A549 (cell line): Measurements from ENCODE around the gene IL17RE. TPM values are rescaled to one million over a fixed set of nuclear protein-coding genes. Genes with fewer than 3 reads are reported as not detected.
A peak's percentile ranks its signal among the peaks of the same experiment; 100 is the strongest.

Experiments used
- ATAC-seq, 2 experiments: fragments of 200-7000 bp in 1 of 2; fragments of >200 bp in 1 of 2; cut with Nextera tagmentation in 1 of 2; cut with Tn5 transposase in 1 of 2; 3 replicates each; pipeline versions ENCODE4 v1.8.0 to v1.9.1; 2018 to 2020; ENCODE audit warnings: mild to moderate bottlenecking in 1 of 2, moderate library complexity in 1 of 2
- CTCF ChIA-PET: fragments of 300-600 bp; sonication (Branson Sonifier 250); formaldehyde crosslinking; extraction: SDS; loops from one replicate; lab custom pipeline; 2021; ENCODE audit warnings: antibody characterized with exemption, inconsistent platforms; lab: Yijun Ruan, JAX
- POLR2A ChIA-PET: fragments of 350-600 bp; formaldehyde crosslinking; extraction: SDS; loops from one replicate; lab custom pipeline; 2021; ENCODE audit warnings: antibody characterized with exemption, inconsistent platforms; lab: Yijun Ruan, JAX
- DNase-seq, 2 experiments: peaks; one replicate each; pipeline versions ENCODE4 v3.0.0 to v3.0.0-alpha.2; 2011 to 2016; ENCODE audit warnings: low read depth in 1 of 2, low spot score in 1 of 2
- FAIRE-seq: peaks from 2 replicates; lab custom pipeline; 2011; peaks lifted over from hg19 to GRCh38; lab: Jason Lieb, UNC
- H3K27ac ChIP-seq, 2 experiments: fragments of >200 bp; sonication (Bioruptor Twin); formaldehyde crosslinking; 3 replicates each; pipeline ENCODE4 v1.5.1; 2016 to 2017
- H3K4me1 ChIP-seq: fragments of >200 bp; sonication (Bioruptor Twin); formaldehyde crosslinking; 3 replicates; pipeline ENCODE4 v1.6.1; 2016
- H3K4me2 ChIP-seq: fragments of >200 bp; sonication (Bioruptor Twin); formaldehyde crosslinking; 3 replicates; pipeline ENCODE4 v1.6.1; 2016
- H3K4me3 ChIP-seq: fragments of >200 bp; sonication (Bioruptor Twin); formaldehyde crosslinking; 3 replicates; pipeline ENCODE4 v1.5.1; 2016
- H3K9me3 ChIP-seq: fragments of >200 bp; sonication (Bioruptor Twin); formaldehyde crosslinking; 3 replicates; pipeline ENCODE4 v1.6.1; 2016
- CBX8 ChIP-seq: fragments of 200-600 bp; sonication (generic); IDR thresholded peaks from 2 replicates; pipeline ENCODE4 v1.6.1; 2016
- CEBPB ChIP-seq, 2 experiments: fragments of >200 bp in 1 of 2; sonication (Bioruptor Twin) in 1 of 2; formaldehyde crosslinking in 1 of 2; IDR thresholded peaks; 2 replicates each; pipeline ENCODE4 v1.6.1; 2012 to 2016
- HDAC2 ChIP-seq: fragments of 200-600 bp; sonication (generic); IDR thresholded peaks from 2 replicates; pipeline ENCODE4 v1.6.1; 2016
- KDM1A ChIP-seq: fragments of 200-600 bp; sonication (generic); IDR thresholded peaks from 2 replicates; pipeline ENCODE4 v1.6.1; 2016; ENCODE audit warnings: low read depth, mild to moderate bottlenecking
- POLR2A ChIP-seq: IDR thresholded peaks from 2 replicates; pipeline ENCODE4 v1.6.1; 2012; ENCODE audit warnings: mild to moderate bottlenecking, low read length
- POLR2AphosphoS2 ChIP-seq: conservative IDR thresholded peaks from 2 replicates; pipeline ENCODE4 v1.6.1; 2012; ENCODE audit warnings: low read length, improper control_type of control experiment, inconsistent platforms
- RAD21 ChIP-seq, 2 experiments: fragments of >200 bp in 1 of 2; sonication (Bioruptor Twin) in 1 of 2; formaldehyde crosslinking in 1 of 2; IDR thresholded peaks in 1 of 2; conservative IDR thresholded peaks in 1 of 2; 2 replicates in 1 of 2; 3 replicates in 1 of 2; pipeline ENCODE4 v1.6.1; 2012 to 2018; ENCODE audit warnings: inconsistent platforms in 1 of 2
- RCOR1 ChIP-seq: fragments of 150-350 bp; IDR thresholded peaks from 2 replicates; pipeline ENCODE4 v1.6.1; 2014; ENCODE audit warnings: antibody characterized with exemption, low read length, low read depth
- TP53 ChIP-seq: fragments of 250-450 bp; sonication (Bioruptor Pico); IDR thresholded peaks from 2 replicates; pipeline ENCODE4 v1.5.0; 2021; ENCODE audit warnings: mild to moderate bottlenecking, moderate library complexity
- ZFP36 ChIP-seq: fragments of 450-650 bp; IDR thresholded peaks from 2 replicates; pipeline ENCODE4 v1.6.1; 2014; ENCODE audit warnings: borderline replicate concordance; ENCODE audit not compliant: partially characterized antibody
- ZNF302 ChIP-seq: fragments of 250-450 bp; sonication (Bioruptor Pico); IDR thresholded peaks from 2 replicates; pipeline ENCODE4 v1.9.0; 2021; ENCODE audit warnings: inconsistent platforms, mild to moderate bottlenecking, moderate library complexity
- ZSCAN20 ChIP-seq: fragments of 250-450 bp; sonication (Bioruptor Pico); IDR thresholded peaks from 2 replicates; pipeline ENCODE4 v1.8.0; 2022; ENCODE audit warnings: mild to moderate bottlenecking, moderate library complexity
- WGBS: methylation state at CpG from one replicate; pipeline ENCODE4 v1.1.6; 2017; ENCODE audit errors: missing lambda C conversion rate; 5-methylcytosine and 5-hydroxymethylcytosine counted together
- polyA plus RNA-seq, 4 experiments: library from polyadenylated mRNA; depleted of rRNA in 3 of 4; stranded (reverse); fragments of >200 nt; fragmentation: RNase III in 1 of 4; extraction: RNeasy Plus Mini Kit Qiagen cat#74134 plus additional on column Dnase treatment in 1 of 4; gene quantifications; 2 replicates in 3 of 4; 3 replicates in 1 of 4; pipeline ENCODE4 v1.2.3, GENCODE V29; 2011 to 2017
- TF ChIP-seq, protein P1 (sequence below): fragments of >200 bp; sonication (Bioruptor Twin); formaldehyde crosslinking; IDR thresholded peaks from 2 replicates; pipeline ENCODE4 v1.6.1; 2016
- TF ChIP-seq, protein P2 (sequence below): fragments of 200-600 bp; sonication (generic); IDR thresholded peaks from 2 replicates; pipeline ENCODE4 v1.6.1; 2016; ENCODE audit warnings: antibody characterized with exemption, mild to moderate bottlenecking, moderate library complexity
- TF ChIP-seq, protein P3 (sequence below): fragments of 450-650 bp; IDR thresholded peaks from 2 replicates; pipeline ENCODE4 v1.6.1; 2014; ENCODE audit warnings: antibody characterized with exemption
- TF ChIP-seq, protein P4 (sequence below): IDR thresholded peaks from 2 replicates; pipeline ENCODE4 v1.6.1; 2012
- TF ChIP-seq, protein P5 (sequence below): fragments of 250-450 bp; sonication (Bioruptor Pico); IDR thresholded peaks from 2 replicates; pipeline ENCODE4 v1.5.0; 2020; ENCODE audit warnings: low read depth, mild to moderate bottlenecking, moderate library complexity

The IL17RE gene
- polyA plus RNA-seq, 2 of the 4 experiments (the other 2 are of a cell fraction), result 0.44 to 0.53 TPM

DNA sequence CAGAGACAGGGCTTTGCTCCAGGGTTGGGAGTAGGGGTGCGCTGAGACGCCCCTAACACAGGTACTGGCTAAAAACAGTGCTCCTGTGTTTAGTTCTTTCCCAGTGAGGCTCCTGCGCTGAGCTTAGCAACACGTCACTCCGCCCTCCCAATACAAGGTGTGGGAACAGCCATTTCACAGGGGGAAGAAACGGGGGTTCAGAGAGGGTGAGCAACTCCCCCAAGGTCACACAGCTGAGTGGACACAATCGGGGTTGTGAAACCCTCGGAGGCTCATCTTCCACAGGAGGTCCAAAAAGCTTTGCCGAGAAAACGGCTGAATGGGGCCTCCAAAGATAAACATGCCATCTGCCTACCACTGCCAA is 48.9 kb downstream of the IL17RE start:
- CTCF ChIA-PET, result interaction anchor here (0.8 to 2.0 kb wide), 4 partner anchors 15 to 236 kb away, joined by 3 to 11 read pairs (median 4); partner anchors contain the start of gene CRELD1
- DNase-seq, result no peak
- H3K4me1 ChIP-seq, result peaks cover 23% of the 10 kb centered on the region
- H3K4me3 ChIP-seq, result peak overlapping the region; percentile 42
- no peak for ATAC-seq
- no peak for FAIRE-seq
- TF ChIP-seq RAD21 (conservative IDR thresholded peaks at IDR 0.05 in 1 of 2, IDR thresholded peaks at IDR 0.05 in 1 of 2) (no peak), ZFP36 (peak; percentile 87), KDM1A (peak; percentile 74; the same call in 1 of the 2 replicates)
- H3K4me2 ChIP-seq, result peak overlapping the region; percentile 67
- no peaks in the 10 kb centered on the region for H3K9me3 ChIP-seq
- peak overlapping the region in 1 of 2 experiments; percentile 82; a peak in 3 of 6 replicates for H3K27ac ChIP-seq
- 60% methylated on average over 10 of the region's 10 CpGs for WGBS
- POLR2A ChIA-PET, result interaction anchor here (0.9 kb wide), 1 partner anchor 18 kb away, joined by 3 read pairs; the partner anchor contains the start of gene CRELD1

DNA sequence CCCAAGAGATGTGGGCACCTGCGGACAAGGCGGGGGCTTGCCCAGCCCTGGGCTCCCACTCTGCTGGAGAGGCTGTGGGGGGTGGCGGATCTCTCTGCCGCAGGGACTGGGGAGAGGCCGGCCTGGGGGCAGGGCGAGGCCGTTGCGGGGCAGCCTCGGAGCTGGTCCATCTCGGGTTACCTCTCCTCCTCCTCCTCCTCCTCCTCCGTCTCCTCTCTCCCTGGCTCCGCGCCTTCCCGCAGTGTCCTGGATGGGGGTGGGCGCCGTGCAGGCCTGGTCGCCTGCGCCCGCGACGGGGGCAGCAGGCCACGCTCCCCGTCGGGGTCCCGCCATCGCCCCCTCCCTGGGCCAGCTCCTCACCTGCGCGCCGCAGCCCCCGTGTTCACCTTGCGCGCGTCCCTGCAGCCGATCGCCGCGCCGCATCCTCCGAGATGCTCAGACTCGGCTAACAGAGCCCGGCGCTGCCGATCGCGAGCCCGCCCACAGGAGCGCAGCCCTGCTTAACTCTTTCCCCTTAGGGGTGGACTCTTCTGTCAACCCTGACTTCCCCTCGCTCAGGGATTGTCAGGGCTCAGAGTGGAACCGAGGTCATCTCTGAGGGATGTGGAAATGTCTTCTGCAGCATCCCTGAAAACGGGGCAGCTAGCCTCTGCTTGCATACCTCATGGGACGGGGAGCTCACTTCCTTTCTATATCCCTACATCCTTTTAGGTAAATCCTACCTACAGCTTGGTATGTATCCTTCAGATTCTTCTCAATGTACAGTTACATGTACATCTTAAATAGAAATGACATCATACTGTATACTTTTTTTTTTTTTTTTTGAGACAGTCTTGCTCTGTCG is 49.5 kb downstream of the IL17RE start, which contains the start of gene PRRT3:
PRRT3 (minus strand) TSS at position 447 of the 844 bp plus-strand sequence. CDS start 2,293 bp downstream, outside the sequence.
- ATAC-seq (peak in 1 of 2 experiments; percentile 64; a peak in 3 of 6 replicates), FAIRE-seq (no peak), DNase-seq (peak in 1 of 2 experiments; percentile 38)
- ChIA-PET CTCF (interaction anchor here (0.6 to 2.0 kb wide), 8 partner anchors 13 to 236 kb away, joined by 3 to 11 read pairs (median 4); partner anchors contain the start of gene CRELD1), POLR2A (interaction anchor here (0.9 to 1.5 kb wide), 2 partner anchors 19 to 34 kb away, joined by 3 read pairs; partner anchors contain the start of genes CRELD1 and EMC3)
- Histone ChIP-seq H3K4me3 (peak within 1 kb of the TSS; percentile 42), H3K27ac (peak within 1 kb of the TSS in 1 of 2 experiments; percentile 82; a peak in 3 of 6 replicates), H3K9me3 (no peaks in the 10 kb centered on the region), H3K4me2 (peak within 1 kb of the TSS; percentile 67), H3K4me1 (peaks cover 23% of the 10 kb centered on the region)
- 26% methylated on average over 30 of the region's 52 CpGs for WGBS
- TF ChIP-seq TP53 (CRISPR knock-in tag) (no peak), HDAC2 (peak; percentile 72; the same call in 1 of the 2 replicates), ZNF302 (no peak), ZFP36 (peak; percentile 87), ZSCAN20 (no peak), KDM1A (peak; percentile 84; the same call in 1 of the 2 replicates), RCOR1 (no peak), POLR2AphosphoS2 (no peak), CBX8 (no peak), POLR2A (0 out of 2 replicates have a peak, but pooled peaks have one; percentile 14), CEBPB (IDR thresholded peaks at IDR 0.05) (no peak)
- TF ChIP-seq, protein P1, sequence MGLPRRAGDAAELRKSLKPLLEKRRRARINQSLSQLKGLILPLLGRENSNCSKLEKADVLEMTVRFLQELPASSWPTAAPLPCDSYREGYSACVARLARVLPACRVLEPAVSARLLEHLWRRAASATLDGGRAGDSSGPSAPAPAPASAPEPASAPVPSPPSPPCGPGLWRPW, result no peak
- TF ChIP-seq, protein P2, sequence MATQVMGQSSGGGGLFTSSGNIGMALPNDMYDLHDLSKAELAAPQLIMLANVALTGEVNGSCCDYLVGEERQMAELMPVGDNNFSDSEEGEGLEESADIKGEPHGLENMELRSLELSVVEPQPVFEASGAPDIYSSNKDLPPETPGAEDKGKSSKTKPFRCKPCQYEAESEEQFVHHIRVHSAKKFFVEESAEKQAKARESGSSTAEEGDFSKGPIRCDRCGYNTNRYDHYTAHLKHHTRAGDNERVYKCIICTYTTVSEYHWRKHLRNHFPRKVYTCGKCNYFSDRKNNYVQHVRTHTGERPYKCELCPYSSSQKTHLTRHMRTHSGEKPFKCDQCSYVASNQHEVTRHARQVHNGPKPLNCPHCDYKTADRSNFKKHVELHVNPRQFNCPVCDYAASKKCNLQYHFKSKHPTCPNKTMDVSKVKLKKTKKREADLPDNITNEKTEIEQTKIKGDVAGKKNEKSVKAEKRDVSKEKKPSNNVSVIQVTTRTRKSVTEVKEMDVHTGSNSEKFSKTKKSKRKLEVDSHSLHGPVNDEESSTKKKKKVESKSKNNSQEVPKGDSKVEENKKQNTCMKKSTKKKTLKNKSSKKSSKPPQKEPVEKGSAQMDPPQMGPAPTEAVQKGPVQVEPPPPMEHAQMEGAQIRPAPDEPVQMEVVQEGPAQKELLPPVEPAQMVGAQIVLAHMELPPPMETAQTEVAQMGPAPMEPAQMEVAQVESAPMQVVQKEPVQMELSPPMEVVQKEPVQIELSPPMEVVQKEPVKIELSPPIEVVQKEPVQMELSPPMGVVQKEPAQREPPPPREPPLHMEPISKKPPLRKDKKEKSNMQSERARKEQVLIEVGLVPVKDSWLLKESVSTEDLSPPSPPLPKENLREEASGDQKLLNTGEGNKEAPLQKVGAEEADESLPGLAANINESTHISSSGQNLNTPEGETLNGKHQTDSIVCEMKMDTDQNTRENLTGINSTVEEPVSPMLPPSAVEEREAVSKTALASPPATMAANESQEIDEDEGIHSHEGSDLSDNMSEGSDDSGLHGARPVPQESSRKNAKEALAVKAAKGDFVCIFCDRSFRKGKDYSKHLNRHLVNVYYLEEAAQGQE, result no peak
- TF ChIP-seq, protein P3, sequence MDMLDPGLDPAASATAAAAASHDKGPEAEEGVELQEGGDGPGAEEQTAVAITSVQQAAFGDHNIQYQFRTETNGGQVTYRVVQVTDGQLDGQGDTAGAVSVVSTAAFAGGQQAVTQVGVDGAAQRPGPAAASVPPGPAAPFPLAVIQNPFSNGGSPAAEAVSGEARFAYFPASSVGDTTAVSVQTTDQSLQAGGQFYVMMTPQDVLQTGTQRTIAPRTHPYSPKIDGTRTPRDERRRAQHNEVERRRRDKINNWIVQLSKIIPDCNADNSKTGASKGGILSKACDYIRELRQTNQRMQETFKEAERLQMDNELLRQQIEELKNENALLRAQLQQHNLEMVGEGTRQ, result no peak
- TF ChIP-seq, protein P4, sequence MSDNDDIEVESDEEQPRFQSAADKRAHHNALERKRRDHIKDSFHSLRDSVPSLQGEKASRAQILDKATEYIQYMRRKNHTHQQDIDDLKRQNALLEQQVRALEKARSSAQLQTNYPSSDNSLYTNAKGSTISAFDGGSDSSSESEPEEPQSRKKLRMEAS, result peak; percentile 38
- TF ChIP-seq, protein P5, sequence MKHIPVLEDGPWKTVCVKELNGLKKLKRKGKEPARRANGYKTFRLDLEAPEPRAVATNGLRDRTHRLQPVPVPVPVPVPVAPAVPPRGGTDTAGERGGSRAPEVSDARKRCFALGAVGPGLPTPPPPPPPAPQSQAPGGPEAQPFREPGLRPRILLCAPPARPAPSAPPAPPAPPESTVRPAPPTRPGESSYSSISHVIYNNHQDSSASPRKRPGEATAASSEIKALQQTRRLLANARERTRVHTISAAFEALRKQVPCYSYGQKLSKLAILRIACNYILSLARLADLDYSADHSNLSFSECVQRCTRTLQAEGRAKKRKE (CRISPR knock-in tag), result no peak
